Measurements from ENCODE around the gene GAPT. TPM values are rescaled to one million over a fixed set of nuclear protein-coding genes. Genes with fewer than 3 reads are reported as not detected.

The GAPT gene
- total RNA-seq, 4 donors from 2014 or later, result 0.60 TPM; not detected in 3

DNA sequence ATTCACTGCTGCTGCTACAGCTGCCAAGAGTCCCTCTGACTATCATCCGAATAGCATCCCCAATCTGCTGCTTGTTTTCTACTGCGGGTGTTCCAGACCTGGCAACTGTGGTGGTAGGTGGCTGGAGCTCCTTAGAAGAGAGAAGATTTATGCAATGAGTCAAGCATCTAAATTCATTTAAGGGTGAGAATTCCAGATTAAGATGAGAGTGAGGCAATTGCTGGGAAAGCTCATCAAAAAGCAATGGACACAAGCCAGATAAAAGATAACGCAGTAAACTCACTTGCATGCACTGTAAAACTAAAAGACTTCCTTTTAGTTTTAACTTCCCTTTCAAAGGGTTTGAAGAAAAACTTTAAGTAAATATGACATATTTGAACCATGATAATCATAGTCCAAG is 35.2 kb upstream of the GAPT start:
- Histone ChIP-seq H3K27me3 (no peaks in the 10 kb centered on the region), H3K36me3 (peaks cover 3 to 41% of the 10 kb centered on the region in 2 donors), H3K9me3 (no peaks in the 10 kb centered on the region), H3K4me3 (peak overlapping the region in 2 of 4 donors; percentile 10 to 90), H3K4me1 (no peaks in the 10 kb centered on the region), H3K27ac (no peak overlapping the region)
- intact Hi-C loops (cut with DNase I; ENCODE audit: low total_unique reads) (no loop called here), in situ Hi-C loops (cut with MboI; ENCODE audit: low sequenced_read_pairs in 4 of 4) (loop anchor here in 3 of 4 donors (10.0 to 25.0 kb wide), 4 partner anchors 569 to 1544 kb away; partner anchors contain the start of gene SETD9 (in 1 of the 3))
- no peak for DNase-seq
- no peak for ATAC-seq
- TF ChIP-seq POLR2A (IDR thresholded peaks at IDR 0.05), result no peak
- TF ChIP-seq, protein P1, sequence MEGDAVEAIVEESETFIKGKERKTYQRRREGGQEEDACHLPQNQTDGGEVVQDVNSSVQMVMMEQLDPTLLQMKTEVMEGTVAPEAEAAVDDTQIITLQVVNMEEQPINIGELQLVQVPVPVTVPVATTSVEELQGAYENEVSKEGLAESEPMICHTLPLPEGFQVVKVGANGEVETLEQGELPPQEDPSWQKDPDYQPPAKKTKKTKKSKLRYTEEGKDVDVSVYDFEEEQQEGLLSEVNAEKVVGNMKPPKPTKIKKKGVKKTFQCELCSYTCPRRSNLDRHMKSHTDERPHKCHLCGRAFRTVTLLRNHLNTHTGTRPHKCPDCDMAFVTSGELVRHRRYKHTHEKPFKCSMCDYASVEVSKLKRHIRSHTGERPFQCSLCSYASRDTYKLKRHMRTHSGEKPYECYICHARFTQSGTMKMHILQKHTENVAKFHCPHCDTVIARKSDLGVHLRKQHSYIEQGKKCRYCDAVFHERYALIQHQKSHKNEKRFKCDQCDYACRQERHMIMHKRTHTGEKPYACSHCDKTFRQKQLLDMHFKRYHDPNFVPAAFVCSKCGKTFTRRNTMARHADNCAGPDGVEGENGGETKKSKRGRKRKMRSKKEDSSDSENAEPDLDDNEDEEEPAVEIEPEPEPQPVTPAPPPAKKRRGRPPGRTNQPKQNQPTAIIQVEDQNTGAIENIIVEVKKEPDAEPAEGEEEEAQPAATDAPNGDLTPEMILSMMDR (IDR thresholded peaks at IDR 0.05 in 4 of 5, conservative IDR thresholded peaks at IDR 0.05 in 1 of 5), result no peak

DNA sequence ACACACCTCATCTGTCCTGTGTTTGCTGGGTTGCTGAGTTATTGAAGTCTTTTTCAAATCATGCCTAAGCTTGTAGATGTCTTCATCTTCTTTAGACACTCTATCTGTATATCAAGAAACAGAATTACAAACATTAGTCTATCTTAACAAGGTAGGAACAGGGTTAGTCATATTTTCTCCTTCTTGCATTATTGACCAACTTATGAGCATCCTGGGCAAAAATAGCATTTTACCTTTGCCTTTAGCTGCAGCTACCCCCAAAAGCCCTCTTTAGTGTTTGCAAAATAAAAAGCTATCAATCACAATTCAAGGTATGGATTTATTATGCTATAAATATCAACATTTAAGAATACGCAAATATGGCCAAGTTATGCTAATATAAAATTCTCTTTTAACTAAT is 34.7 kb upstream of the GAPT start:
- in situ Hi-C loops (cut with MboI; ENCODE audit: low sequenced_read_pairs in 4 of 4) (loop anchor here in 3 of 4 donors (10.0 to 25.0 kb wide), 4 partner anchors 569 to 1544 kb away; partner anchors contain the start of gene SETD9 (in 1 of the 3)), intact Hi-C loops (cut with DNase I; ENCODE audit: low total_unique reads) (no loop called here)
- ATAC-seq (no peak), DNase-seq (no peak)
- Histone ChIP-seq H3K27ac (peak overlapping the region in 2 of 4 donors; percentile 3), H3K27me3 (no peaks in the 10 kb centered on the region), H3K36me3 (peaks cover 3 to 41% of the 10 kb centered on the region in 2 donors), H3K4me3 (peak overlapping the region in 2 of 4 donors; percentile 10 to 90), H3K4me1 (no peaks in the 10 kb centered on the region), H3K9me3 (no peaks in the 10 kb centered on the region)
- TF ChIP-seq, protein P1 (IDR thresholded peaks at IDR 0.05 in 4 of 5, conservative IDR thresholded peaks at IDR 0.05 in 1 of 5), result no peak
- TF ChIP-seq POLR2A (IDR thresholded peaks at IDR 0.05), result no peak

DNA sequence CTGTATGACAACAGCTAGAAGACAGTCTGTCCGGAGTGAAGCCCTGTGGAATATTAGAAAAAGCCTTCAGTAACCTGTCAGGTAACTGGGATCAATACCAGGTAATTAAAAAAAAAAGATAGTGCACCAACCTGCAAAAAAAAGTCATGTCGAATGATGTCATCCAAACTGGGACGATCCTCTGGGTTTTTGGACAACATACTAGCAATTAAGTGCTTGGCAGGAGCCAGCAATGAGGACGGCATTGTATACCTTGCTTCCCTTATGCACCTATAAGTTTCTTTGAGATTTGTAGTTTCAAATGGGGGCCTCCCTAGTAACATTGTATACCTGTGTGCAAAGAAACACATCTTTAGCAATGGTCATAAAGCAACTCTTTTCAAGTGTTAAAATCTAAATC is 34.2 kb upstream of the GAPT start:
- TF ChIP-seq, protein P1 (IDR thresholded peaks at IDR 0.05 in 4 of 5, conservative IDR thresholded peaks at IDR 0.05 in 1 of 5), result no peak
- no peak for TF ChIP-seq POLR2A (IDR thresholded peaks at IDR 0.05)
- Histone ChIP-seq H3K9me3 (no peaks in the 10 kb centered on the region), H3K4me1 (no peaks in the 10 kb centered on the region), H3K4me3 (peak overlapping the region in 1 of 4 donors; percentile 90), H3K36me3 (peaks cover 3 to 41% of the 10 kb centered on the region in 2 donors), H3K27ac (peak overlapping the region in 2 of 4 donors; percentile 3 to 14), H3K27me3 (no peaks in the 10 kb centered on the region)
- no peak for ATAC-seq
- in situ Hi-C loops (cut with MboI; ENCODE audit: low sequenced_read_pairs in 4 of 4) (loop anchor here in 3 of 4 donors (10.0 to 25.0 kb wide), 4 partner anchors 570 to 1545 kb away; partner anchors contain the start of gene SETD9 (in 1 of the 3)), intact Hi-C loops (cut with DNase I; ENCODE audit: low total_unique reads) (no loop called here)
- no peak for DNase-seq

DNA sequence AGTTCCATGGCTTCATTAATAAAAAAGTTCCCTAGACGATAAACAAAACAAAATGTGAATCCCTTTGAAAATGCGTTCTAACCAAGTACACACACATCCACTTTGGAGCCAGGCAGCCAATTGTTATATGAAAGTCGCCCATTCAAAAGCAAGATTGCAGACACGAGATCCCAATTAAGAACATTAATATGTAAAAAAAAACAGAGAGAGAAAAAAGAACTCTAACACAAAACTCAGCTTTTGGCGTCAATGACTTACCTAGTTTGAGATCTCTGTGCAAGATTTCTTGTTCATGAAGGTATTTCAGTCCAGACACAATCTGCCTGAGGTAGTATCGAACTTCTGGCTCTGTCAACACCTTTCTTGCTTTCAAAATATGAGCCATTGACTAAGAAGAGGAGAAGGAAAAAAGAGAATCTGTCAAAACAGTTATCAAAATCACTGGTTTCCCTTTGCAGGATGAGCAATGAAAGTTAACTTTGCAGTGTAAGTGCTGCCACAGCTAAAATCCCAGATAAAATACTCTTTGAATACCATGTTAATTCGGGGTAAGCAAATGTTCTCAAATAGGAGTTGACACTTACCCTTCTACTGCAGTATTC is 33.0 kb upstream of the GAPT start:
- Histone ChIP-seq H3K4me3 (peak overlapping the region; percentile 70 to 92 (median 81)), H3K9me3 (no peaks in the 10 kb centered on the region), H3K36me3 (peaks cover 3 to 41% of the 10 kb centered on the region in 2 donors), H3K27ac (peak overlapping the region in 3 of 4 donors; percentile 91 to 96 (median 95)), H3K4me1 (no peaks in the 10 kb centered on the region), H3K27me3 (no peaks in the 10 kb centered on the region)
- DNase-seq (no peak), ATAC-seq (no peak)
- in situ Hi-C loops (cut with MboI; ENCODE audit: low sequenced_read_pairs in 4 of 4), result loop anchor here in 3 of 4 donors (10.0 to 25.0 kb wide), 4 partner anchors 571 to 1546 kb away; partner anchors contain the start of gene SETD9 (in 1 of the 3)
- TF ChIP-seq, protein P1 (IDR thresholded peaks at IDR 0.05 in 4 of 5, conservative IDR thresholded peaks at IDR 0.05 in 1 of 5), result no peak
- TF ChIP-seq POLR2A (IDR thresholded peaks at IDR 0.05), result no peak
- intact Hi-C loops (cut with DNase I; ENCODE audit: low total_unique reads), result no loop called here
